NCI-H774 (cell line): ENCODE measurements around the gene RDH5.

Experiments used
- DNase-seq: peaks from one replicate; lab custom pipeline; 2025; lab: John Stamatoyannopoulos, UW

Gene RDH5

GRCh38 chr12:55696141-55696540, 24.1 kb upstream of the RDH5 start:
- DNase-seq: no peak

GRCh38 chr12:55696796-55697462, 23.3 kb upstream of the RDH5 start:
- no peak for DNase-seq

GRCh38 chr12:55697686-55698085, 22.5 kb upstream of the RDH5 start:
- no peak for DNase-seq

- no peak for DNase-seq
Observed at GRCh38 chr12:55698241-55698955, 21.8 kb upstream of the RDH5 start.

GRCh38 chr12:55698965-55699364, 21.2 kb upstream of the RDH5 start:
- no peak for DNase-seq

- no peak for DNase-seq
Observed at GRCh38 chr12:55699471-55700055, 20.6 kb upstream of the RDH5 start.

GRCh38 chr12:55700255-55701018, 19.8 kb upstream of the RDH5 start:
- no peak for DNase-seq

- no peak for DNase-seq
Observed at GRCh38 chr12:55702861-55703260, 17.3 kb upstream of the RDH5 start.

GRCh38 chr12:55703288-55703687, 16.9 kb upstream of the RDH5 start:
- no peak for DNase-seq

GRCh38 chr12:55703901-55704761, 16.1 kb upstream of the RDH5 start:
- DNase-seq: no peak

GRCh38 chr12:55704824-55705718, 15.1 kb upstream of the RDH5 start:
- no peak for DNase-seq

GRCh38 chr12:55705782-55706402, 14.3 kb upstream of the RDH5 start:
- DNase-seq: no peak

- no peak for DNase-seq
Observed at GRCh38 chr12:55706568-55707218, 13.5 kb upstream of the RDH5 start.

GRCh38 chr12:55707219-55707671, 12.9 kb upstream of the RDH5 start:
- DNase-seq: no peak

GRCh38 chr12:55707841-55708694, 12.1 kb upstream of the RDH5 start, which contains the start of gene ITGA7:
Gene ITGA7 (minus strand): TSS chr12:55707904. CDS start chr12:55707682, 222 bp downstream.
- DNase-seq: peak; percentile 49

GRCh38 chr12:55708695-55709233, 11.4 kb upstream of the RDH5 start:
- DNase-seq: no peak

- no peak for DNase-seq
Observed at GRCh38 chr12:55711786-55712553, 8.2 kb upstream of the RDH5 start.
